IPS-18c (cell line): ENCODE results near the gene TOX2.

Experiments
- H3K4me3 ChIP-seq: 2 replicates; pipeline ENCODE4 v1.7.0; 2013; ENCODE audit warnings: low read depth, mild to moderate bottlenecking, low read length, moderate library complexity; ENCODE audit not compliant: insufficient read depth
- H3K9me3 ChIP-seq: one replicate; pipeline ENCODE4 v1.6.1; 2013; ENCODE audit warnings: mild to moderate bottlenecking, low read length, moderate library complexity; ENCODE audit not compliant: control insufficient read depth, insufficient read depth

Gene TOX2

DNA sequence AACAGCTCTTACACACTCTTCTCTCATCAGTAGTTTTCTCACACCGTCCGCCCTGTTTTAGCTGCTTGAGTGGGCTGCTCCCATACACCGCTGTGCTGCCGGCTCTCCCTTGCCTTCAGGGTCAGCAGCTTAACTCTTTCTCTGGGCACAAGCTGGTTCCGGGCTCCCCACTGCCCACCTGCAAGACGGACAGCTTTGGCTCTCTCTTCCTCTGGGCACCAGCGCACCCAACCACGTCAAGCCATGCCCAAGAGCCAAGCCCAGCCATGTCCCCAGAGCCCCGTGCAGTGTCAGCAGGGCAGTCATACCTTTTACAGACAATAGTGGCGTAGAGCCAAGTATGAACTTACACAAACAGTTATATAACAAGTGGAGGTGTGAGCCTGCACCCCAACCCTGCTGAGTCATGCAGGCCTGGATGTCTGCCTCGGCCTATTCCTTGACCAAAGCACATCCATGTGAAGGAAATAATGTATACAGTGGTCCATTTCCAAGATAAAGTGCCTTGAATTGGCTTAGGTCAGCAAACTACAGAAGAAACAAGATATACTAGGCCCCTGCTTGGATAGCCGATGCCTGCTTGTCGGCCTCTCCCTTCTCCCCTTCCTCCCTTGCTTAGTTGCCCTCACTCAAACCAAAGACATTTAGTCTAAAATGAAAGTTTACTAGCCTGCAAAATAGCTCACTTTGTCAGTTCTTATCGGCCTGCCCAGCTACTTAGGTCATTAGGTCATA is 183.0 kb downstream of the TOX2 start:
- H3K9me3 ChIP-seq: no peaks in the 10 kb centered on the region
- H3K4me3 ChIP-seq: no peak overlapping the region

DNA sequence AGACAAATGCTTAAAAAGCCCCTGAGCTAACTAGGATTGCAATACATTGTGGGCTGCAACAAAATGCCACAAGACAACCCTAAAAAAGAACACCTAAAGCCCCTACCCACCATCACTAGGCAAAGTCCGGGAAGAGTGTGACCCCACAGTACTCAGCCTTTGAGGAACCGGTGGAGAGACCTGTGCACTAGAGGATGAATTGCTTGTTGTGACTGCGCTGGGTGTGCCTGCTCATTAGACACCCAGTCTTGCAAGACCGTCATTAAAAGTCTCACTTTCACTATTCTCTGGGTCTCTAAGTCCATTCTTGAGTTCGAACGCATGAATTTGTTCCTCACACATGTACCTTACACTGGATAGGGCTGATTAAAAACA is 183.6 kb downstream of the TOX2 start:
- no peak overlapping the region for H3K4me3 ChIP-seq
- H3K9me3 ChIP-seq: no peaks in the 10 kb centered on the region

DNA sequence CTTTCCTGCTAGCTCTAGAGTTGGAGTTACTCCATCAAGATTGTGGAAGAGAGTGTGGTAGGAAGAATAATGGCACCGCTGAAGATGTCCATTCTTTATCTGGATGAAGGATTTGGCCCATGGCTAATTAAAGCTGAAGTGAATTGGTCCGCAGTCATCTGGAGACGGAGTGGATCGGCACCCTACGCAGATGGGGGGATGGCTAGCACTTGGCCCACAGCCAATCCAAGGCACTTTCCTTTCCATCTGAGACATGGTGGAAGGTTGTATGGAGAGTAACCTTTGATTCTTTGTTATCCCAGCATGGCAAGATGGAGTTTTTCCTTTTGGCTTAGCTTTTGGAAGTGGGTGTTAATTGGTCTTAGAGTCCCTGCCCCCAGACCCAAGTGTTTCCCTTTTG is 184.0 kb downstream of the TOX2 start:
- Histone ChIP-seq H3K4me3 (no peak overlapping the region), H3K9me3 (peaks cover under 1% of the 10 kb centered on the region)

DNA sequence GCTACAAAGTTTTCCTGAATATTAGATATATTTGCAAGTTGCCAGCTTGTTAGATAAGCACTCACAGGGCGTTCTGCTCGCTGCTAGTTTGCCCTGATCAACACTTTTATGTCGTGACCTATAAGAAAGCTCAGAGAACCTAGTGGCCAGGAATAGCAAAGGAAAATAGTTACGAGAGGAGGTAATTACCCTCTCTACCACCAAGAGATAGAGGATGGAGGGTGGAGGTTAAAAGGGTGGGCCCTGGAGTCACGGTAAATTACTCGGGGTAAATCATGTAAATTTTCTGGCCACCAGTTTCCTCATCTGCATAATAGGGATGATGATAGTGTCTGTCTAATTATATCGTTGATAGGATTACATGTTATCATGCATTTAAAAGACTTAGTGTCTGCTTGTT is 185.2 kb downstream of the TOX2 start:
- Histone ChIP-seq H3K4me3 (no peak overlapping the region), H3K9me3 (peaks cover 2% of the 10 kb centered on the region)

DNA sequence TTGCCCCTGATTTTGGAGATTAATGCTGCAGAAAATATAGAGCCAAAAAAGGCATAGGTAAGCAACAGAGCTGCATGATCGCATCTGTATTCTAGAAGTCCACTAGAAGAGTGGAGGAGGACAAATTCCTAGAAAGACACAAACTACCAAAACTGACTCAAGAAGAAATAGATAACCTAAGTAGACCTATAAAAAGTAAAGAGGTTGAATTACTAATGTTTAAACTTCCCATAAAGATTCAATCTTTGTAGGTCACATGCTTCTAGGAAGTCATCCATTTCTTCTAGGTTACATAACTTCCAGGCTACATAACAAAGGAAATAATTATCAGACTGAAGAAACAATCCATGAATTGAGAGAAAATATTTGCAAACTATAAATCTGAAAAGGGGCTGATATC is 187.9 kb downstream of the TOX2 start:
- H3K4me3 ChIP-seq: no peak overlapping the region
- peaks cover 8% of the 10 kb centered on the region for H3K9me3 ChIP-seq

DNA sequence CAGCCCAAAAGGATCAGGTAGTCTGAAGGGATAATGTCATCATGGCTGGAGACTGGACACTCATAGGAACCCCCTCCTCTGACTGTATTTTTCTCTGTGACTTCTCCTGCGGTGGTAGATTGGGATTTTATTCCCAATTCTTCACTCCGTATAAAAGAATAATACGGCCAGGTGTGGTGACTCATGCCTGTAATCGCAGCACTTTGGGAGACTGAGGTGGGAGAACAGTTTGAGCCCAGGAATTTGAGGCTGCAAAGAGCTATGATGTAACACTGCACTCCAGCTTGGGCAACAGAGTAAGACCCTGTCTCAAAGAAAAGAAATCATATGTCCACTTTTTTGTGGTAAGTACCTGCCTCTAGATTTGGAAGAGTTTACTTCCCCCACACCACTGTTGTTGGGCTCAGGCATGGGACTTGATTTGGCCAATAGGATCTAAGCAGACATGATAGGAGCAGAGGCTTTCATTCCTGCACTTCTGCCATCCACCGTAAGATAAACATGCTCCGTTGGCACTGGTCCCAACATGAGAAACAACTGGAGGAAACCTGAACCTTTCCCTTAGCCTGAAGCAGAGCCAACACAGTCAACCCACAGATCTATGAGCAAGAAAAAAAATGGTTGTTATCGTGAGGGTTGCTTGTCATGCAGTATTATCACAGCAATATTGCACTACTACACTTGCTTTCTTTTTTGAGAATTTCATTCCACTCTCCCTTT is 190.3 kb downstream of the TOX2 start:
- H3K9me3 ChIP-seq: peaks cover 8% of the 10 kb centered on the region
- H3K4me3 ChIP-seq: no peak overlapping the region

DNA sequence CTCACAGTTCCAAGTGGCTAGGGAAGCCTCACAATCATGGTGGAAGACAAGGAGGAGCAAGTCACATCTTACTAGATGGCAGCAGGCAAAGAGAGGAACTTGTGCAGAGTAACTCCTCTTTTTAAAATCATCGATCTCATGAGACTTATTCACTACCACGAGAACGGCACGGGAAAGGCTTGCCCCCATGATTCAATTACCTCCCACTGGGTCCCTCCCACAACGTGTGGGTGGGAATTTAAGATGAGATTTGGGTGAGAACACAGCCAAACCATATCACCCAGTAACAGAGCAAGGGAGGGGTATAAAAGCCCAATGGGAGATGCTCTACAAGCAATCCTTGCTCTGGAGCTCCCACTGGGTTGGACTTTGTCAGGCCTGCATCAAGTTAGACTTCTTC is 192.0 kb downstream of the TOX2 start:
- H3K9me3 ChIP-seq: peaks cover 8% of the 10 kb centered on the region
- H3K4me3 ChIP-seq: no peak overlapping the region

DNA sequence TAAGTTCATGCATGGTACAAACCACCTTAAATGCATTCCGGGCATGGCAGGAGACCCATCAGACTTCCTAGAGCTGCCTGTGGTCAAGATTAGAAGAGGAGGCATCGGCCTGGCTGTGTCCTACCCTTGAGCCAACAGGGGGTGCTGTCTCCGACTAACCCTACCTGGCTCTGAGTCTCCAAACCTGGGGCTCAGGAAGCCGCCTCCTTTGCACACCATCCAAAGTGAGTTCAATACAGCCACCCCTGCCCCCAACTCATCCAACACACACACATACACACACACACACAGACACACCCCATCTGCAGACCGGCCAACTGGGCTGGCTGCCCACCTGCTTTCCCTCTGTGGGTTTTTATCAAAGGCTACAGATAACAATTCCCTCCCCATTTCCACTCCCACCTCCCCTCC is 195.3 kb downstream of the TOX2 start:
- H3K9me3 ChIP-seq: peaks cover 6% of the 10 kb centered on the region

DNA sequence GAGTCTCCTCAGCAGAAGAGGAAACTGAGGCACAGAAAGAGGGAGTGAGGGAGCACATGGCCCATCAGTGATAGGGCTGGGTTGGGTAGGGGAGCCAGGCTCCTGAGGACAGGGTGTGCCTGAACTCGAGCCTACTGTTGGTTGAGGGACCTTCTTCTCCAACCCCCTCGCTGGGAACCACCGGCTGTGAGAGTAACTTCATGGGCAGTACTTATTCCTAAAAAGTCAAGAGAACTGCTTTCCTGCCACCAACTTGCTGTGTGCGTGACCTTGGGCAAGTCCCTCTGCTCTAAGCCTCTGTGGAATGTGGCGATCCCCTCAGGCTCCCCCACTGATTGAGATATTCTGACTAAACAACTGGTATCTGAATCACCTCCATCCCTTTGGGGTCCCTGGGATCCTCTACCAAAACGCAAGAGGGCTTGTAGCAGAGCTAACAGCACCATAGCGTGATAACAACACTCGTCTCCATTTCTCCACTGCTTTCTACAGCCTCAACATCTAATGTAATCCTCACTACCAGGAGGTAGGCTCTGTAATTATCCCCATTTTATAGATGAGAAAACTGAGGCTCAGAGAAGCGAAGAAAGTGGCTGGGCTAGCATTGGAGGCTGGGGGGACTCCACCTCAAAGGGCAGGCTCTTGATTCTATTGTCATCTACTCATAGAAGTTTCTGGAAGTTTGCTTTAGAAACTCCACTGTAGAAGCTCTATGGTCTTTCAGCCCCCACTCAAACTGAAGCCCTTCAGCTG is 196.3 kb downstream of the TOX2 start:
- H3K4me3 ChIP-seq: no peak overlapping the region
- peaks cover 6% of the 10 kb centered on the region for H3K9me3 ChIP-seq

More for the DNA sequence above, 195.3 kb downstream of the TOX2 start:
- H3K4me3 ChIP-seq: no peak overlapping the region

DNA sequence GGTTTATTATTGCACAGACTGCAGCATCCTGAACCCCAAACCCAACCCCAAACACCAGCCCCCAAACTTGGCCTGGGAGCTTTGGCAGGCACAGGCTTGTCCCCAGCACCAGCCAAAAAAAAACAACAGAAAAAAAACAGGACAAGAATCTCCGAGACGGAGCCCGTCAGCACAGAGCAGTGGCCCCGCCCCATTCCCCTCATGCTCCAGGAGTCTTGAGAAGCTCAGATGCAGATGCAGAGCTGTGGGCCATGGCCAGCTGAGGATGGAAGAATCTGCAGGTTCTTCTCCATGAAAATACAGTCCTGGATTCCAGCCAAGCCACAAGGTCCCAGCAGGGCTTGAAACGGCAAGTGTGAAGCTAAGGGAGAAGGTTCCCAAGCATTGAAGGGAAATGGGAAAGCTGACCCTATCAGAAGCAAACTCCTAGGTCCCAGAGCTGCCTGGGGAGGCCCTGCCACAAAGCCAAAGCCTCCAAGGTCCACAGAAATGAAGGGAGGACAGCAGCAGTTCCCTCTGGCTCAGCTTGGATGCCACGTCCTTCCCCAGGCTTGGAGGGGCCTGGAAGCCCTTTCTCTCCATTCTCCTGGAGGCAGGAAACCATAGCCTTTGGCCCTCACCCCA is 197.2 kb downstream of the TOX2 start:
- no peak overlapping the region for H3K4me3 ChIP-seq
- peaks cover 3% of the 10 kb centered on the region for H3K9me3 ChIP-seq

DNA sequence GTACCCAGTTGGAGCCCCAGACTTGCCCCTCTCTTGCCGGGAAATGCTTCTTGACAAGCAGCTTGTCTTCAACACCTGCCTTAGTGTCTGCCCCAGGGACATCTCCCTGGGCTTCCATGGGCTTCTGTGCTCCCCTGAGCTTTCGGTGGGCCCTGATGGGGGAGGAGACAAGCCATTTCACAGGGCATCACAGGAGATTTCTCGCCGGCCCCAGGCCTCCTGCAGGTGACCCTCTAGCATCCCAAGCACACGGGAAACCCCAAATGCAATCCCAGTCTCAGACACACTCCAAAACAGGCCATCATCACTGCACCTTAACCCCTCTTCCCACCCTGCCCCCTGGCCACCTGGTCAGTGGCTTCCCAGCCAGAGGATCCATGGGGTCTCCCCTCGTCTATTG is 197.8 kb downstream of the TOX2 start:
- no peak overlapping the region for H3K4me3 ChIP-seq
- no peaks in the 10 kb centered on the region for H3K9me3 ChIP-seq

DNA sequence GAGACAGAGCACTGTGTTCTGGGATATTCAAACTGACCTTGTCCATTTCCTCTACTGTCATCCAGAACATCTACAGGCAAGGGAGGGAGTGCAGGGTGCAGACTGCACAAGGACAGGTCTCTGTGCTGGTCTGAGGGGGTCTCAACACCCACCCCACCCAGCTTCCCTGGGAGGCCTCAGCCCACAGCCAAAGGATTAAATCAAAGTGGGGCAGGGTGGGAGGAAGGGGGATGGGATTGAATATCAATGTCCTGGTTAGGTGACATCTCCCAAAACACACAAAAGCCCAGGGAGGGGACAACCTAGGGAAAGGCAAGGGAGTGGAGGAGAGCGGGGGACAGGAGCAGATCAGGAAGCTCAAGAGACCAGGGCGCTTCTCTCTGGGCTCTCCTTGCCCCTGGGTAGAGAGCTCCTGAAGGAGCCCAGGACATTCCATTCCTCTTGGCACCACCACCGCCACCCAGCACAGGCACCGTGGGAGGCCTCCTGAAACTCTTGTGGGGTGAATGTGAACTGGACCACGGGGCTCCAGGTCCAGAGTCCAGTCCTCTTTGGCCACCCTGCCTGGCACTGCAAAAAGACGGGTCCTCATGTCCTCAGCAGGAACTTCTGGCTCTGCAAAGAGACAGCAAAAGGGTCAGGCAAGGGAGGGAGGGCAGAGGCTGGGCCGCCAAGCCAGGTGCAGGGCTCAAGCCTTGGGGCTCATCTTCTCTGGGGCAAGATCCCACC is 198.4 kb downstream of the TOX2 start:
- H3K9me3 ChIP-seq: no peaks in the 10 kb centered on the region
- no peak overlapping the region for H3K4me3 ChIP-seq

DNA sequence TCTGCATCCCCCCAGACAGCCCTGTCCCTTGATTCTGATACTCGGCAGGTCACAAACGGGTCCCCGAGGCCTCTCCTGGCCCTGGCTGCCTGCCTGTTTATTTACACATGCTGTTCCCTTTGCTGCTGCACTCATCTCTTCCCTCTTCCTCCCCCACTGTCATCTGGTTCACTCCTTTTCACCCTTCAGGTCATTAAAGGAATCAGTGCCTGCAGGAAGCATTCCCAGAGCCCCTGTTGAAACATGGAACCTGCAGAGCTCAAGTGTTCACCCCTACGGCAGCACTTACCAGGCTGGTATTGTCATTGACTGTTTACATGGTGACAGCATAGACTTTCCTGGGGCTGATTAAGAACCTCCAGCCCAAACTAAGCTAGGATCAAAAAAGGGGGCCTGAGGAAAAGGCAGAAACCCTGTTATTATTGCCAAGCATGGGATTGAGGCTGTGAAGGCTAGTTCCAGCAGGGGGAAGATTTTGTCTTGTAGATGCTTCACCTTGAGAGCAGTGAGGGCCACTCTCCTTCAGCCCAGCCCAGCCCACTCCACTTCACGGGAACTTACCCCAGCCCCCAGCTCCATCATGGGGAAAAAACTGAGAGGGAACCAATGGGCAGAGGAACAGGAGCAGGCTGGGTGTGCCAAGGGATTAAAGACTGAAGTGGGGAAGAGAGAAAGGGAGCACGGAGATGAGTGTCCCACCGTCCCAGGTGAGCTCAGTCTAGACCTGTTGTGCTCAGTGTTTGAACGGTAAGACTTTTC is 199.1 kb downstream of the TOX2 start:
- no peaks in the 10 kb centered on the region for H3K9me3 ChIP-seq

DNA sequence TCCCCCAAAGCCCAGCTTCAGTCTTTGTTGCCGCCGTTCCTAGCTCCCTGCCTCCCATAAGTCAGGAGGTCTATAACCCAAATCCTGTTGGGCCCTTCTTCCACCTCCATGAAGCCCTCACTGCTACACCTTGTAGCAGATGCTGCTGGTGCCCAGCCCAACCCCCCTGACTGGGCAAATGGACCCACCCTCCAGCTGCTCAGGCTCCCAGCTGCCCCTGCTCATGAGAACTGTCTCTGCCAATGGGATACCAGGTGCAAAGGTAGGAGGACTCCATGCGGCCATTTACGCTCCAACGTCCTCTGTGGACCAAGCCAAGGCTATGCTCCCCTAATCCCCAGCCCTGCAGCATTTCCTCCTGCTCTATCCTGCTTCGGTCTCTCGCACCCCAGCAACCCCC is 200.5 kb downstream of the TOX2 start:
- no peak overlapping the region for H3K4me3 ChIP-seq
- H3K9me3 ChIP-seq: no peaks in the 10 kb centered on the region

More for the DNA sequence above, 199.1 kb downstream of the TOX2 start:
- H3K4me3 ChIP-seq: no peak overlapping the region

DNA sequence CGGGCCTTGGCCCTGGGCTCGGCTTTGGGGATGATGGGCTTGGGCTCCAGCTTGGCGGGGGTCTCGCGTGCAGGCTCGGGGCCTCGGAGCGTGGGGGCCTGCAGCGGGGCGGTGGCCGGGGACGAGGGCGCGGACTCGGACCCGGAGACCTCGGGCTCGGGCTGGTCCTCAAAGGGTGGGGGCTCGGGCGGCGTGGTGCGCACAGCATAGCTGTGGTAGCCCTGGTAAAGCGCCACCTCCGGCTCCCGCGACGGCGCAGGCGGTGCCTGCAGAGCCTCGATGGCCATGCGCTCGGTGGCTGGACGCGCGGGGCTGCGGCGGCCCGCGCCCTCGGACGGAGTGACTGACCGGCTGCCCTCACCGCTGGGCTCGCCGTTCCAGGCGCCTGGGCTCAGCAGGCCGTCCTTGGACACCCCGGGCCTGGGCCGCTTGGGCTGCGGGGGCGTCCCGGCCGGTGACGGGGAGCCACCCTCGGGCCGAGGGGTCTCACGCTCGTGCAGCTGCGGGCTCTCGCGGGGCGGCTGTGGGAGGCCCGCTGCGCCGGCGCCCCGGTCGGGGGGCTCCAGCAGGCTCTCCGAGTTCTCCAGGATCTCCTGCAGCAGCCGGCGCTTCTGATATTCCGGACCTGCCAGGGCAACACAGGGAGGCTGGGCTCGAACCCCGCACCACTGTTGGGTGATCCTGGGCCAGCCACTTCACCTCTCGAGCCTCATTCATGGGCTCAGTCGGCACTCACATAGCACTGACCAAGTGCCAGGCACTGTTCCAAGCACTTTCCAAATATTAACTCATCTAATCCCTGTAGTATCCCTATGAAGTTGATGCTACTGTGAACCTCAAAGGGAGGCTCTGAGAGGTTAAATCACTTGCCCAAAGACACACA is 201.4 kb downstream of the TOX2 start:
- no peak overlapping the region for H3K4me3 ChIP-seq
- no peaks in the 10 kb centered on the region for H3K9me3 ChIP-seq
